Panc1 (cell line): ENCODE data around the gene EIF4E1B.

Experiments
- POLR2AphosphoS5 ChIP-seq: IDR thresholded peaks from 2 replicates; pipeline ENCODE4 v1.6.1; 2012; ENCODE audit warnings: mild to moderate bottlenecking, low read depth, low read length, moderate library complexity
- SIN3A ChIP-seq: IDR thresholded peaks from 2 replicates; pipeline ENCODE4 v1.6.1; 2012; ENCODE audit warnings: low read depth, mild to moderate bottlenecking, low read length, moderate library complexity, borderline replicate concordance; ENCODE audit not compliant: insufficient read depth
- TCF7L2 ChIP-seq: IDR thresholded peaks from 2 replicates; pipeline ENCODE4 v1.6.1; 2011; ENCODE audit warnings: mild to moderate bottlenecking, low read depth, low read length, inconsistent platforms
- TF ChIP-seq, protein P1 (sequence below): fragments of 450-650 bp; IDR thresholded peaks from 2 replicates; pipeline ENCODE4 v1.5.1; 2017; ENCODE audit warnings: mild to moderate bottlenecking
- TF ChIP-seq, protein P2 (sequence below), 2 experiments: IDR thresholded peaks; 2 replicates each; pipeline ENCODE4 v1.6.1; 2011 to 2012; ENCODE audit warnings: low read depth in 2 of 2, control low read depth in 1 of 2, low read length in 1 of 2, mild to moderate bottlenecking in 1 of 2, moderate library complexity in 1 of 2; ENCODE audit not compliant: insufficient read depth in 1 of 2

DNA sequence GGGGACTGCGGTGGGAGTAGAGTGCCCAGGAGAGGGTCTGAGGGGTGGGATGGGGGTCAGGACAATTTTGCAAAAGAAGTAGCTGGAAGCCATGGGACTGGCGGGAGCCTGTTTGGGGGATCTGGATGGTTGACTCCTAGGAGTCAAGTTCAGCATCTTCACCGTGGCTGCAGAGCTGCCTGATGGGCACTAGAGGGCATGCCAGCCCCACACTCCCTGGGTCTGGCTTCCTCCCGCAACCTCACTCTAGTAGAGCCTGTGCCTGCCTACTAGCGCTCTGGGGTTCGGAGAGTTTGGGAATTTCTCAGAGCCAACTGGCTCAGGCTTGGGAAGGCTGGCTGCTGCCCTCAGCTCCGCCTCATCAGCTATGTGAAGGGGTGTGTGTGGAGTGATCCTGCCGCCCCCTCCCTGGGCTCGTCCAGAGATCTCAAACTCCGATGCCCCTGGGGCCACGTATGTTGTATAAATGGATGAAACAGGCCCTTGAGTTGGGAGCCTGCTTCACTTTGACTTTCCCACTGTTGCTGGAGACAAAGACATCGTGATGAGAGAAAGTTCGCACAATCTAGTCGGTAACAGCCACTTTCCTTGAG lies 27.6 kb downstream of the EIF4E1B start:
- TF ChIP-seq POLR2AphosphoS5, result no peak
- TF ChIP-seq, protein P1, sequence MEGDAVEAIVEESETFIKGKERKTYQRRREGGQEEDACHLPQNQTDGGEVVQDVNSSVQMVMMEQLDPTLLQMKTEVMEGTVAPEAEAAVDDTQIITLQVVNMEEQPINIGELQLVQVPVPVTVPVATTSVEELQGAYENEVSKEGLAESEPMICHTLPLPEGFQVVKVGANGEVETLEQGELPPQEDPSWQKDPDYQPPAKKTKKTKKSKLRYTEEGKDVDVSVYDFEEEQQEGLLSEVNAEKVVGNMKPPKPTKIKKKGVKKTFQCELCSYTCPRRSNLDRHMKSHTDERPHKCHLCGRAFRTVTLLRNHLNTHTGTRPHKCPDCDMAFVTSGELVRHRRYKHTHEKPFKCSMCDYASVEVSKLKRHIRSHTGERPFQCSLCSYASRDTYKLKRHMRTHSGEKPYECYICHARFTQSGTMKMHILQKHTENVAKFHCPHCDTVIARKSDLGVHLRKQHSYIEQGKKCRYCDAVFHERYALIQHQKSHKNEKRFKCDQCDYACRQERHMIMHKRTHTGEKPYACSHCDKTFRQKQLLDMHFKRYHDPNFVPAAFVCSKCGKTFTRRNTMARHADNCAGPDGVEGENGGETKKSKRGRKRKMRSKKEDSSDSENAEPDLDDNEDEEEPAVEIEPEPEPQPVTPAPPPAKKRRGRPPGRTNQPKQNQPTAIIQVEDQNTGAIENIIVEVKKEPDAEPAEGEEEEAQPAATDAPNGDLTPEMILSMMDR, result peak; percentile 97
- TF ChIP-seq, protein P2, sequence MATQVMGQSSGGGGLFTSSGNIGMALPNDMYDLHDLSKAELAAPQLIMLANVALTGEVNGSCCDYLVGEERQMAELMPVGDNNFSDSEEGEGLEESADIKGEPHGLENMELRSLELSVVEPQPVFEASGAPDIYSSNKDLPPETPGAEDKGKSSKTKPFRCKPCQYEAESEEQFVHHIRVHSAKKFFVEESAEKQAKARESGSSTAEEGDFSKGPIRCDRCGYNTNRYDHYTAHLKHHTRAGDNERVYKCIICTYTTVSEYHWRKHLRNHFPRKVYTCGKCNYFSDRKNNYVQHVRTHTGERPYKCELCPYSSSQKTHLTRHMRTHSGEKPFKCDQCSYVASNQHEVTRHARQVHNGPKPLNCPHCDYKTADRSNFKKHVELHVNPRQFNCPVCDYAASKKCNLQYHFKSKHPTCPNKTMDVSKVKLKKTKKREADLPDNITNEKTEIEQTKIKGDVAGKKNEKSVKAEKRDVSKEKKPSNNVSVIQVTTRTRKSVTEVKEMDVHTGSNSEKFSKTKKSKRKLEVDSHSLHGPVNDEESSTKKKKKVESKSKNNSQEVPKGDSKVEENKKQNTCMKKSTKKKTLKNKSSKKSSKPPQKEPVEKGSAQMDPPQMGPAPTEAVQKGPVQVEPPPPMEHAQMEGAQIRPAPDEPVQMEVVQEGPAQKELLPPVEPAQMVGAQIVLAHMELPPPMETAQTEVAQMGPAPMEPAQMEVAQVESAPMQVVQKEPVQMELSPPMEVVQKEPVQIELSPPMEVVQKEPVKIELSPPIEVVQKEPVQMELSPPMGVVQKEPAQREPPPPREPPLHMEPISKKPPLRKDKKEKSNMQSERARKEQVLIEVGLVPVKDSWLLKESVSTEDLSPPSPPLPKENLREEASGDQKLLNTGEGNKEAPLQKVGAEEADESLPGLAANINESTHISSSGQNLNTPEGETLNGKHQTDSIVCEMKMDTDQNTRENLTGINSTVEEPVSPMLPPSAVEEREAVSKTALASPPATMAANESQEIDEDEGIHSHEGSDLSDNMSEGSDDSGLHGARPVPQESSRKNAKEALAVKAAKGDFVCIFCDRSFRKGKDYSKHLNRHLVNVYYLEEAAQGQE (IDR thresholded peaks at IDR 0.05; ENCODE audit: insufficient read depth in 1 of 2, low read depth in 2 of 2, low read length in 1 of 2), result peak in 1 of 2 experiments; percentile 33; a peak in 1 of 4 replicates
- TF ChIP-seq SIN3A, result no peak
- TF ChIP-seq TCF7L2, result no peak
